Nephron (organoid): ENCODE measurements around the gene SIM1.

Experiments used
- H3K27ac Mint-ChIP-seq, 3 experiments: 2 replicates each; pipeline ENCODE4 v1.8.0; 2020; ENCODE audit warnings: mixed read lengths in 3 of 3, mild to moderate bottlenecking in 2 of 3, moderate library complexity in 1 of 3
- H3K27me3 Mint-ChIP-seq: 2 replicates; pipeline ENCODE4 v1.8.0; 2021; ENCODE audit warnings: low read depth, mild to moderate bottlenecking, moderate library complexity, mixed read lengths
- H3K36me3 Mint-ChIP-seq: 2 replicates; pipeline ENCODE4 v1.8.0; 2020; ENCODE audit warnings: low read depth, mixed read lengths
- H3K4me1 Mint-ChIP-seq: 2 replicates; pipeline ENCODE4 v1.8.0; 2020; ENCODE audit warnings: mixed read lengths
- H3K4me3 Mint-ChIP-seq, 3 experiments: 2 replicates each; pipeline ENCODE4 v1.8.0; 2020; ENCODE audit warnings: mild to moderate bottlenecking in 3 of 3, mixed read lengths in 3 of 3, moderate library complexity in 2 of 3
- H3K9me3 Mint-ChIP-seq: 2 replicates; pipeline ENCODE4 v1.8.0; 2020; ENCODE audit warnings: mixed read lengths
- TF ChIP-seq, protein P1 (sequence below), 3 experiments: fragments of 200-600 bp; sonication (generic); IDR thresholded peaks; one replicate each; pipeline ENCODE4 v1.5.0; 2021; ENCODE audit warnings: antibody characterized with exemption in 3 of 3; ENCODE audit not compliant: unreplicated experiment in 3 of 3

The SIM1 gene

DNA sequence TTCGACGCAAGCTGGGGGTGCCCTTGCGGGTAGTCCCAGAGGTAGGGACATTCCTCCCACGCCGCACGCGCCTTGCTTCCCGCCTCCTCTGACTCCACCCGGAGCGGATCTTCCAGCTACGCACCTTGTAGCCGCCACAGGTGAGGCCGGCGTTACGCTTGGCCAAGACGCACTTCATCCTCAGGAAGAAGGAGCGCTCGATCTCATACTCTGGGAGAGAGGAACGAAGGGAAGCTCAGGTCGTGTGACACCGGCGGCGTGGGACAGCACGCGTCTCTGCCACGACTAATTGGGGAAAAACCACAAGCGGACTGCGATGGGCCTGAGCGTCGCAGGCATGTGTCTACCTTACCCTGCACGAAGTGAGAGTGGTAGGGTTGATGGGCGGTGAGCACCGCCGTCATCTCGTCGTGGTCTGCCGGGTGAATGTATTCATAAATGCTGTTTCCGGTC is 15.5 kb downstream of the SIM1 start:
- TF ChIP-seq, protein P1, sequence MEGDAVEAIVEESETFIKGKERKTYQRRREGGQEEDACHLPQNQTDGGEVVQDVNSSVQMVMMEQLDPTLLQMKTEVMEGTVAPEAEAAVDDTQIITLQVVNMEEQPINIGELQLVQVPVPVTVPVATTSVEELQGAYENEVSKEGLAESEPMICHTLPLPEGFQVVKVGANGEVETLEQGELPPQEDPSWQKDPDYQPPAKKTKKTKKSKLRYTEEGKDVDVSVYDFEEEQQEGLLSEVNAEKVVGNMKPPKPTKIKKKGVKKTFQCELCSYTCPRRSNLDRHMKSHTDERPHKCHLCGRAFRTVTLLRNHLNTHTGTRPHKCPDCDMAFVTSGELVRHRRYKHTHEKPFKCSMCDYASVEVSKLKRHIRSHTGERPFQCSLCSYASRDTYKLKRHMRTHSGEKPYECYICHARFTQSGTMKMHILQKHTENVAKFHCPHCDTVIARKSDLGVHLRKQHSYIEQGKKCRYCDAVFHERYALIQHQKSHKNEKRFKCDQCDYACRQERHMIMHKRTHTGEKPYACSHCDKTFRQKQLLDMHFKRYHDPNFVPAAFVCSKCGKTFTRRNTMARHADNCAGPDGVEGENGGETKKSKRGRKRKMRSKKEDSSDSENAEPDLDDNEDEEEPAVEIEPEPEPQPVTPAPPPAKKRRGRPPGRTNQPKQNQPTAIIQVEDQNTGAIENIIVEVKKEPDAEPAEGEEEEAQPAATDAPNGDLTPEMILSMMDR (IDR thresholded peaks at IDR 0.05; ENCODE audit: unreplicated experiment in 3 of 3) = no peak
- Mint-ChIP-seq H3K4me3 (no peak overlapping the region), H3K36me3 (peaks cover 10% of the 10 kb centered on the region), H3K27me3 (peaks cover 13% of the 10 kb centered on the region), H3K9me3 (no peaks in the 10 kb centered on the region), H3K4me1 (peaks cover 3% of the 10 kb centered on the region), H3K27ac (no peak overlapping the region)

DNA sequence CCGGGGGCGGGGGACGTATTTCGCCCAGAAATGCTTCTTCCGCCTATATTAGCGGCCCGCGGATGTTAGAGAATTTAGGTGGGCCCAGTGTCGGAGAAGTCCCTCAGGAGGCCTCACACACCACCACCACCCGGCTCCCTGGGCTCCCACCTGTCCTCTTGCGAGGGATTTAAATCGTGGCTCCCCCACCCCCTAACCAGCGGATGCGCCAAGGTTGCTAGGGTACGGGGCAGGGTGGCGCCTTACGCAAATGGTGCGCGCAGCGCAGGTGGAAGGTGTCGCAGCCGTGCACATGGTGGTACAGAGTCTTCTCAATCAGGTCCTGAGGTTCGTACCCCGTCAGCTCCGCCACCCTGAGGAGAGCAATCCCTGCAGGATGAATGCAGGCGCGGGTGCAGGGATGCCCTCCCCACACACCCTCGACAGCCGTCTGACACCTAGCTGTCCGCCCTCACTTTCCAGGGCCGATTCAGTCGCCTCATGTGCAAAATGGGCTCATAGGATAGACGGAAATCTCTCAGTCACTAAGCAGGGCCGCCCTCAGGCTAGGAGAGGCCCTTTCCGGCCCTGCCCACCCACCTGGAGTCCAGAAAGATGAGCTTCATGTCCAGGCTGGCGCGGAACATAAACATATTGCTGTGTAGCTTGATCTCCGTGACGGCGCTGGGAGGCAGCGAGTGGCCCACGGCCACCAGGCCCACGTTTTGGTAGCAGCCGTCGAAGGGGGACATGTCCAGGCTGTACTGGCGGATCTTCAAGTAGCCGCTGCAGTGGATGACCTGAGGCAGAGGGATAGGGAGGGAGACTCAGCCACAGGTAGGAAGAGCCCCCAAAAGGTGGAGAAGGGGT is 16.6 kb downstream of the SIM1 start:
- Mint-ChIP-seq H3K27ac (no peak overlapping the region), H3K4me1 (no peaks in the 10 kb centered on the region), H3K9me3 (no peaks in the 10 kb centered on the region), H3K36me3 (peaks cover 10% of the 10 kb centered on the region), H3K27me3 (peaks cover 21% of the 10 kb centered on the region), H3K4me3 (no peak overlapping the region)
- TF ChIP-seq, protein P1 (IDR thresholded peaks at IDR 0.05; ENCODE audit: unreplicated experiment in 3 of 3) = no peak

DNA sequence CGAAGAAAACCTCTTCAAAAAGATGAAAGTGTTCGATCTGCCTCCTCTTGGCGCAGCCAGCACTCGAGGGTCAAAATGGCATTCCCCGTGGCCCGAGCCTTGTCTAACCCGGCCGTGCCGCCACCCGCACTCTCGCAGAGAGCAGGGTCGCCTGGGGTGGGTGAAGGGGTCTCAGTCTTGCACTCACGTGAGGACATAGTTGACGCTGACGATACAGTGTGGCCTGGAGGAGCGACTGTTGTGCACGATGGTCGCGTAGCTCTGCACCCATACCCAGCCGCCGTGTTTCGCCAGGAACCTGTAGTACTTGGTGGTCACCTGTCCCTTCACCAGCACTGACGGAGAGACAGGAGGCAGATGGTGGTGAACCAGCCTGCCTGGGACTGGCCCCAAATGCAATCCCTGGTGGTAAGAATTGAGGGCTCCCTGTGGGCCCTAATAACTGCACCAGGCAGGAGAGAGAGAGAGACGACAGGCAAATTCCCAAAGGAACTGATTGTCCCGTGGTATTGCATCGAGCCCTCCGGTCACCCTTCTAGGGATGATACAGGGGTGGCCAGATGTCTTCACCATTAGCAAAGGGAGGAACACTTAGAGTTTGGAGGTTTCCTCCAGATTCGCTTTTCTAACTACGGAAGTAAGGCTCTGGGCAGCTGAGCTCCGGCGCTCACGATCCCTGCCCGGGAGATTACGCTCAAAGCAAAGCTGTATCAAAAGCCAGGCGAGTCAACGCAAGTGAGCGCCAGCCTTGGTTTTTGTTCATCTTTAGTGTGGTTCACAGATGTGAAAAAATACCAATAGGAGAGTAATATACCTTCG is 17.4 kb downstream of the SIM1 start:
- TF ChIP-seq, protein P1 (IDR thresholded peaks at IDR 0.05; ENCODE audit: unreplicated experiment in 3 of 3) = no peak
- Mint-ChIP-seq H3K27ac (peak overlapping the region in 1 of 3 experiments; percentile 70), H3K4me3 (peak overlapping the region in 1 of 3 experiments; percentile 18), H3K9me3 (no peaks in the 10 kb centered on the region), H3K27me3 (peaks cover 22% of the 10 kb centered on the region), H3K36me3 (peaks cover 10% of the 10 kb centered on the region), H3K4me1 (no peaks in the 10 kb centered on the region)

DNA sequence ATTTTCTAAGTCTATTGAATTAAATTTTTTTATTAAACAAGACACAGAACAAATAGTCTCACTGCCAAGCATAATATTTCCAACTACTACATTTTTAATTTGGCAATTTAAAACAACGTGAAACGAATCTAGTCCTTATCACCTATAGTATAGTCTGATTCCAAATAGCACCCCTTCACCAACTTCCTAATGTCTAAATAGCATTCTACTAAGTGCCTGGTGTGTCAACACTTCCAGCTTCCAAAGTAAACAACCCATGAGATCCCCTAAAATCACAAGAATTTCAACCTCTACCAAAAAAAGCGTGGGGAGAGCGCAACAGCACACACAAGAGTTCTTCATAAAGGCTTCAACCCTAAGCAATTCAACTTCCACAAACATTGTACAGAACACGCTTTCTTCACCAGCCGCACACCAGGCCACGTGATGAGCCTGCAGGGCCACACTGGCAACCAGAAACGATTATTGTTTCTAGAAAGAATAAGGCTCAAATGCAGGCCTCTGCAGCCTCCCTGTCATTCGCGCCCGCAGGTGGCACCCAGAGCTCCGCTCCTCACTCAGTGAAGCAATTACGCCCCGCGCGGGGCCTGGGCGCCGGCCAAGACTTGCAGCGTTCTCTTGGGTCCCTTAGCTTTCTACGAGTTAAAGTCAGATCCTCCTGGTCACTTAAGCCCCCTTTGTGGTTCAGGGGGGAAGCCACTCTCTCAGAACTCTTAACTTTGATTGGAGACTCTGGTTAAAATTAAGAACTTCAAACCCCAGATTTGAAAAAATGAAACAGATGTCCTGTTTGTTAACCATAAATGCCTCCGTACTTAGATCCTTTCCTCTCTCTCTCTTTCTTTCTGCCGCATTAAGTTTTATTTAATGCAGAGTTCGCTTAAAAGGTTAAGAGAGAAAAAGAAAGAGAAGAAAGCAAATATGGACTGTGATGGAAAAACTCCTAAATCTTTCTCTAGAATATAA is 18.3 kb downstream of the SIM1 start:
- peak overlapping the region in 1 of 3 experiments; percentile 3 for H3K4me3 Mint-ChIP-seq

DNA sequence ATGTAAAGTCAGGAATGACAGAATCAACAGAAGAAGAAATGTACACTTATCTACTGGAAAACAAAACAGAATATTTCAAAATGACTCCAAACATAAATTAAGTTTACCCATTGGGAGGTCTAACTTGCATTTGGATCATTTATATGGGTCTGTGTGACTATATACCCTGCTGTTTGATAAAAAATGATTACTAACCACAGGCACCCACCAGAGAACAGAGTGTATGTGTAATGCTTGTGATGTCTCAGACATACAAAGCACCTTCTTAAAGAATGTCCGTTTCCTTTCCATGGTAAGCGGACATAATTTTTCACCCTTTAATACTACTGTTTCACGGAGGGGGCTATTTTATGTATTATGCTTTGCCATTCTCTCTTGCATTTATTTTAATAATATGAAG is 19.2 kb downstream of the SIM1 start:
- Mint-ChIP-seq H3K4me1 (no peaks in the 10 kb centered on the region), H3K27me3 (peaks cover 31% of the 10 kb centered on the region), H3K27ac (no peak overlapping the region), H3K4me3 (no peak overlapping the region), H3K36me3 (peaks cover 19% of the 10 kb centered on the region), H3K9me3 (no peaks in the 10 kb centered on the region)
- TF ChIP-seq, protein P1 (IDR thresholded peaks at IDR 0.05; ENCODE audit: unreplicated experiment in 3 of 3) = no peak

More for the DNA sequence above, 18.3 kb downstream of the SIM1 start:
- no peaks in the 10 kb centered on the region for H3K4me1 Mint-ChIP-seq
- peak overlapping the region in 1 of 3 experiments; percentile 70 for H3K27ac Mint-ChIP-seq
- TF ChIP-seq, protein P1 (IDR thresholded peaks at IDR 0.05; ENCODE audit: unreplicated experiment in 3 of 3) = no peak
- H3K27me3 Mint-ChIP-seq = peaks cover 26% of the 10 kb centered on the region
- no peaks in the 10 kb centered on the region for H3K9me3 Mint-ChIP-seq
- H3K36me3 Mint-ChIP-seq = peaks cover 14% of the 10 kb centered on the region
